ENCODE measurements around the gene GPHN. TPM values are rescaled to one million over a fixed set of nuclear protein-coding genes. Genes with fewer than 3 reads are reported as not detected.

Gene GPHN
- total and polyA plus RNA-seq, 2 of the 4 experiments (the other 2 are of a cell fraction), result 8.0 to 8.1 TPM

GRCh38 chr14:67173719-67174118 is 665.8 kb downstream of the GPHN start:
- ChIA-PET POLR2A (ENCODE audit: unreplicated experiment) (no interaction called here), CTCF (interaction anchor here (1.4 kb wide), 1 partner anchor 14 kb away, joined by 3 read pairs; no protein-coding TSS in a partner anchor)
- Histone ChIP-seq H2AK5ac (ENCODE audit: low read depth, low read length) (no peak overlapping the region), H2BK15ac (ENCODE audit: low read depth, low read length) (no peak overlapping the region), H3K36me3 (ENCODE audit: control insufficient read depth, insufficient read depth, low read length) (no peaks in the 10 kb centered on the region), H2BK120ac (ENCODE audit: low read depth, low read length) (no peak overlapping the region), H3K9me1 (ENCODE audit: insufficient read depth, low read length) (0 out of 2 replicates have a peak, but pooled peaks cover 2% of the 10 kb centered on the region), H4K5ac (ENCODE audit: low read depth, low read length) (no peak overlapping the region), H3K4ac (ENCODE audit: low read depth, low read length) (no peak overlapping the region), H3K14ac (replicated peaks; ENCODE audit: low read depth, low read length) (no peak overlapping the region), H3K27me3 (ENCODE audit: control insufficient read depth, insufficient read depth, low read length) (no peaks in the 10 kb centered on the region), H3K4me3 (ENCODE audit: insufficient read depth, low read depth, low read length) (no peak overlapping the region), H3K9me3 (ENCODE audit: control insufficient read depth, insufficient read depth, low read length) (0 out of 2 replicates have a peak, but pooled peaks cover 1% of the 10 kb centered on the region), H4K8ac (ENCODE audit: low read depth in 2 of 2, low read length in 2 of 2) (no peak overlapping the region), H4K91ac (ENCODE audit: insufficient read depth, low read depth, low read length) (no peak overlapping the region), H2BK5ac (ENCODE audit: low read depth, low read length, poor library complexity, severe bottlenecking) (no peak overlapping the region), H3K4me1 (ENCODE audit: control insufficient read depth, insufficient read depth, low read length) (peaks cover 2% of the 10 kb centered on the region), H3K23ac (ENCODE audit: low read depth, low read length) (no peak overlapping the region), H3K4me2 (ENCODE audit: low read depth, low read length) (no peak overlapping the region), H2AFZ (replicated peaks; ENCODE audit: low read length, poor library complexity) (no peak overlapping the region), H2AK9ac (replicated peaks; ENCODE audit: low read depth, low read length, poor library complexity) (no peak overlapping the region), H3K9ac (ENCODE audit: low read depth, low read length) (no peak overlapping the region), H3K56ac (ENCODE audit: extremely low read depth, insufficient read depth, low read length) (no peak overlapping the region), H4K20me1 (ENCODE audit: insufficient read depth, low read length) (no peaks in the 10 kb centered on the region), H3K79me1 (ENCODE audit: low read depth in 1 of 2, low read length in 2 of 2) (no peaks in the 10 kb centered on the region), H3K27ac (ENCODE audit: insufficient read depth, low read length) (no peak overlapping the region), H2BK20ac (ENCODE audit: low read depth, low read length) (no peak overlapping the region), H3K18ac (ENCODE audit: low read depth, low read length) (no peak overlapping the region)
- ATAC-seq (ENCODE audit: low read depth), result no peak
- BruUV-seq (replicated peaks), result no TSS peak
- DNase-seq, result no peak
- no CpG with 5 or more reads among the region's 2 CpGs for WGBS, 2 experiments (ENCODE audit: extremely low coverage in 2 of 2, insufficient read length in 1 of 2)
- dilution Hi-C loops (cut with HindIII; ENCODE audit: low sequenced_read_pairs, unreplicated experiment), result no loop called here
- intact Hi-C loops (cut with micrococcal nuclease), result no loop called here
- in situ Hi-C loops (cut with MboI; ENCODE audit: low sequenced_read_pairs), result no loop called here
- TF ChIP-seq CEBPB (IDR thresholded peaks at IDR 0.05; ENCODE audit: low read depth, low read length), result no peak
- no peak for TF ChIP-seq ELK1 (IDR thresholded peaks at IDR 0.05; ENCODE audit: borderline replicate concordance, low read depth, low read length)
- TF ChIP-seq MAZ (IDR thresholded peaks at IDR 0.05; ENCODE audit: borderline replicate concordance, low read depth, low read length), result no peak
- TF ChIP-seq BHLHE40 (IDR thresholded peaks at IDR 0.05; ENCODE audit: low read depth, low read length), result no peak
- no peak for TF ChIP-seq SMC3 (IDR thresholded peaks at IDR 0.05; ENCODE audit: low read depth, low read length)
- TF ChIP-seq RAD21 (IDR thresholded peaks at IDR 0.05; ENCODE audit: low read length), result no peak
- no peak for TF ChIP-seq MXI1 (IDR thresholded peaks at IDR 0.05; ENCODE audit: borderline replicate concordance, low read depth, low read length)
- TF ChIP-seq FOS (IDR thresholded peaks at IDR 0.05; ENCODE audit: low read depth, low read length), result no peak
- TF ChIP-seq RFX5 (IDR thresholded peaks at IDR 0.05; ENCODE audit: low read depth, low read length), result no peak
- TF ChIP-seq CHD1 (IDR thresholded peaks at IDR 0.05; ENCODE audit: low read depth, low read length), result no peak
- TF ChIP-seq NFE2L2 (IDR thresholded peaks at IDR 0.05; ENCODE audit: low read depth, low read length), result no peak
- TF ChIP-seq, protein P1, sequence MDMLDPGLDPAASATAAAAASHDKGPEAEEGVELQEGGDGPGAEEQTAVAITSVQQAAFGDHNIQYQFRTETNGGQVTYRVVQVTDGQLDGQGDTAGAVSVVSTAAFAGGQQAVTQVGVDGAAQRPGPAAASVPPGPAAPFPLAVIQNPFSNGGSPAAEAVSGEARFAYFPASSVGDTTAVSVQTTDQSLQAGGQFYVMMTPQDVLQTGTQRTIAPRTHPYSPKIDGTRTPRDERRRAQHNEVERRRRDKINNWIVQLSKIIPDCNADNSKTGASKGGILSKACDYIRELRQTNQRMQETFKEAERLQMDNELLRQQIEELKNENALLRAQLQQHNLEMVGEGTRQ (IDR thresholded peaks at IDR 0.05; ENCODE audit: low read depth, low read length), result no peak
- no peak for TF ChIP-seq POLR2A (IDR thresholded peaks at IDR 0.05; ENCODE audit: low read depth, low read length)
- TF ChIP-seq RCOR1 (IDR thresholded peaks at IDR 0.05; ENCODE audit: insufficient replicate concordance, low read length), result no peak
- TF ChIP-seq MAFK (IDR thresholded peaks at IDR 0.05; ENCODE audit: low read depth, low read length), result no peak
